Jurkat, Clone E6-1 (cell line): Measurements from ENCODE around the gene BRF1.

ENCODE experiments used
- DNase-seq: peaks from one replicate; pipeline ENCODE4 v3.0.0-alpha.2; 2011; ENCODE audit warnings: low read depth, low spot score
- H3K4me3 ChIP-seq: 2 replicates; pipeline ENCODE4 v1.5.1; 2011; ENCODE audit warnings: mild to moderate bottlenecking, low read length, control low read depth, moderate library complexity

Gene BRF1

DNA sequence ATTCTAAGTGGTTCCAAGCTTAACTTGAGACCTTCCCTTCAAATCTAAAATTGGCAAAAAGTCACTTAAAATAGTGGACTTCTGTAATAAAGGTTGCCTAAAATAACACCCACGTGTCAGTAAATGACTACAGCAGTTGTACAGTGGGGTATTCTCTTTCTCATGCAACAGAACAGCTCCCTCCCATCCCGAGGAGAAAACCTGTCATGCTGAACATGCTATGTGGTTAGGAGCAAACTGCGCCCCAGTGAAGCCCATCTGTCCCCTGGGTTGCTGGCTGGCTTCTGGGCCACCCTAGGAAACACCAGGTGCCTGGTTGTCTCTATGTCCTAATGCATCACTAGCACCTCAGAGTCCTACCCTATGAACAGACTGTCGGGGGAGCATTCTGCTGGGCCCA, 49.8 kb downstream of the BRF1 start:
- no peak for DNase-seq
- H3K4me3 ChIP-seq: no peak overlapping the region

DNA sequence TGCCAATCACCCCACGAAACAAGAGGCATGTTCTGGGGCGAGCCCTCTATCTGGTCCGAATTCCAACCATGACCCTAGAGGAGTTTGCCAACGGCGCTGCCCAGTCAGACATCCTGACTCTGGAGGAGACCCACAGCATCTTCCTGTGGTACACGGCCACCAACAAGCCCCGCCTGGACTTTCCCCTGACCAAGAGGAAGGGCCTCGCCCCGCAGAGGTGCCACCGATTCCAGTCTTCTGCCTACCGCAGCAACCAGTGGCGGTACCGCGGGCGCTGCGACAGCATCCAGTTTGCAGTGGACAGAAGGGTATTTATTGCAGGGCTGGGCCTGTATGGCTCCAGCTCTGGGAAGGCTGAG, 50.8 kb downstream of the BRF1 start:
- H3K4me3 ChIP-seq: no peak overlapping the region
- DNase-seq: no peak

DNA sequence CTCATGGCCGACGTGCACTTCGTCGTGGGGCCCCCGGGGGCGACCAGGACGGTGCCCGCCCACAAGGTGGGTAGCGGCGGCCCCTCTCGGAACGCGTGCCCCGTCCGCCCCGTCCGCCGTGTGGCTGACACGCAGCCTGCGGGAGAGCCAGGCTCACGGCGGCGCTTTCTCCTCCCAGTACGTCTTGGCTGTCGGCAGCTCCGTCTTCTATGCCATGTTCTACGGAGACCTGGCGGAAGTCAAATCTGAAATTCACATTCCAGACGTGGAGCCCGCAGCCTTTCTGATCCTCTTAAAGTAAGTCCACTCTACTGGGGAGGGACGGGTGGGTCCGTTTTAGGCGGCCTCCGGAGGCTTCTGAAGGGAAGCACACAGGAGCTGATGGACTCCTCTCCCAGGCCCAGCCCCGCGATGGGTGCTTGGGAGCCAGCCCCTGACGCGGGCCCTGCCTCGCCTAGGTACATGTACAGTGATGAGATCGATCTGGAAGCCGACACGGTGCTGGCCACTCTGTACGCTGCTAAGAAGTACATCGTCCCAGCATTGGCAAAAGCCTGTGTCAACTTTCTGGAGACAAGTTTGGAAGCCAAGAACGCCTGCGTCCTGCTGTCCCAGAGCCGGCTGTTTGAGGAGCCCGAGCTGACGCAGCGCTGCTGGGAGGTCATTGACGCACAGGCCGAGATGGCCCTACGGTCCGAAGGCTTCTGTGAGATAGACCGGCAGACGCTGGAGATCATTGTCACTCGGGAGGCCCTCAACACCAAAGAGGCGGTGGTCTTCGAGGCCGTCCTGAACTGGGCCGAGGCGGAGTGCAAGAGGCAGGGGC, 51.4 kb downstream of the BRF1 start:
- no peak for DNase-seq
- peak overlapping the region; percentile 51 for H3K4me3 ChIP-seq

DNA sequence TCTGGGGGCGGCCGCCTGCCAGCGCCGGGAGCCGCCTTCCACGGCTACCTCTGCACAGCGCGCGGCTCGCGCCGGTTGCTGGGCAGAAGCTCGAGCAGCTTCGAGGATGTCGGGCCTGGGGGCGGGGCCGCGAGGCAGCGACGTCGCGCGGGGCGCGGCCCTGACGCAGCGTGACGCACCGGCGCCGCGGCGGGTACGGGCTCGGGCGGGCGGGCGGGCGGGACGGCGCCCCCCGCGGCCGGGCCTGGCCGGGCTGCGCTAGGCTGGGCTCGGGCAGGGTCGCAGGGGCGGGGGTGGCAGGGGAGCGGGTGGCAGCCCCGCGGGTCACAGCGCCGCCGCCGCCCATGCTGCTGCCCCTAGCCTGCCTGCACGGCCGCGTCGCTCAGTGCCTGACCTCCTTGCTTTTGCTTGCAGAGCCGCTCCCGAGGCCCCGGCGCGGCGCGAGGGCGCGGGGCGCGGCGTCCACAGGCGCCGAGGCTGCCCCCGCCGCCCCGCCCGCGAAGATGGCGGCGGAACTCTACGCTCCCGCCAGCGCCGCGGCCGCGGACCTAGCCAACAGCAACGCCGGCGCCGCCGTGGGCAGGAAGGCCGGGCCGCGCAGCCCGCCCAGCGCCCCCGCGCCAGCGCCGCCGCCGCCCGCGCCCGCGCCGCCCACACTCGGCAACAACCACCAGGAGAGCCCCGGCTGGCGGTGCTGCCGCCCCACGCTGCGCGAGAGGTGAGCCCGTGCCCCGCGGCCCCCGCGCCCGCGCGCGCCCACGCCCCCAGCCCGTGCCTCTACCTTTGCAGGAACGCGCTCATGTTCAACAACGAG, 52.2 kb downstream of the BRF1 start, which contains the start of gene BTBD6:
BTBD6 (plus strand) TSS at position 166 of the 814 bp plus-strand sequence; CDS start at position 345, 179 bp downstream.
- DNase-seq: peak; percentile 71
- peak within 1 kb of the TSS; percentile 71 for H3K4me3 ChIP-seq

DNA sequence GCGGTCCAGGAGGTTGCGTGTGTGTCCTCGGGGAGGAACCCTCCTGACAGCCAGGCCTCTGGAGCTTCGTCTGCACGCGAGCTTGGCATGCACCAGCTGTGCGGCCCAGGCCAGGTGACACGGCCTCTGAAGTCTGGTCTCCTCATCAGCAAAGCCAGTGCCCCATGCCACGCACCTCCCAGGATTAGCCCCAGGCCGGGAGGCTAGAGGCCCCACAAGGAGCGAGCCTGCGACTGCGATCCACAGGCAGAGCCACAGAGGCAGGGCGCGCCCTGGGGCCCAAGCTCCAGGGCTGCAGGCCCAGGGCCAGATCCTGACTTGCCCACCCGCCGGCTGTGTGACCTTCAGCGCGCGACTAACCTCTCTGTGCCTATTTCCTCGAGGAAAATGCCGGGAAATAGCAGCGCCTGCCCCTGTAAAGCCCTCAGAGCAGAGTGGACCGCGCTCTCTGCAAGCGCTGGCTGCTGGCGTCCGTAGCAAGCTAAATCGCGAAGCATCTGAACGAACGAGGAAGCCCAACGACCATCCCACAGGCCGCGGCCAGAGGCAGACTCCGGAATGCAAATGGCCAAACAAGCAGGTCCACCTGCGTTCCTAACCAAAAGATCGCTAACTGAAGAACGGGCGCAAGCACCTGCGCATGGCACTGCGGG, 53.0 kb downstream of the BRF1 start:
- DNase-seq: no peak
- H3K4me3 ChIP-seq: peak overlapping the region; percentile 71

DNA sequence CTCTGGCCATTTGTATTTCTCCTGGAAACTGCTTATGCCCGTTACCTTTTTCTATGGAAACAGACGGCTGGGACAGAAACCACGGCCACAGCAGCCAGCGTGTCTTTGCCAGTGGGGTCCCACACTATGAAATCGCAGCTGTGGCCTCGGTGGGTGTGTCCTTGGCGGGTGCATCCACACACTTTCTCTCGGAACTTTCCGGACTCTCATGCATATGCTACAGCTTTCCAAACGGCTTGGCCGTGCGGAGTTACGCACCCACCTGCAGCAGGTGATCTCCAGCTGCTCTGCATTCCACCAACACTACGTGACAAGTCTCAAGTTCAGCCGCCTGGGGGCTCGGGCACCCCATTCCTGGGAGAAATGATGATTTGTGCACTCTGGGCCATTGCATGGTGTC, 53.8 kb downstream of the BRF1 start:
- DNase-seq: no peak
- H3K4me3 ChIP-seq: no peak overlapping the region

DNA sequence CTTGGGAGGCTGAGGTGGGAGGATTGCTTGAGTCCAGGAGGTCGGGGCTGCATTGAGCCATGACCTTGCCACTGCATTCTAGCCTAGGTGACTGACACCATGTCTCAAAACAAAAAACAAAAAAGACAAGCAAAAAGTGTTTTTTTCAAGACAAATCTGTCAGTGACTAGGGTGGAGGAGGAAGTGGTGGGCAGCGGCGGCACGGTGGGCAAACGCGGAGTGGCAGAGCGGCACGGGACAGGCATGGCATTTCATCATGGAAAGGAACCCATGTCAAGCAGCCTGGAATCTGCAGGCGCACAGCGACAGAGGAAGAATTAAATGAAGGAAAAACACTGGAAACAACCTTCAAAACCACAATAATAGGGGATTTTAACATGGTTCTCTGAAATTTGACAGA, 56.5 kb downstream of the BRF1 start:
- DNase-seq: no peak
- no peak overlapping the region for H3K4me3 ChIP-seq

DNA sequence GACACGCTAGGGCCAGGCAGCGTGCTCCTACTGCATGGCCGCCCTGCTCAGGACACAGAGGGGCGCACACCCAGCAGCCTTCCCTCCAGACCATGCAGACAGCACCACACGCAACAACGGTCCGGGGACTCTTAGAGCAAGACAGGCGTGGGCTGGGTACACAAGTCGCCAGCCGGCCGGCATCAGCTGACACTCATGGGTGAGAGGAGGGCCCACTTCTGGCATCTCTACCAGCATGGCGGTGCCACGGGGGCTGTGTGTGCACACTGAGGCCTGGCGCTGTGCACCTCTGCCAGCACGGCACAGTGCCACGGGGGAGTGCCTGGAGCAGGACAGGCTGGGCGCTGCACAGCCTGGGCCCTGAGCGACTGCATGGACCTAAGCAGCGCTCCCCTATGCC, 59.2 kb downstream of the BRF1 start:
- DNase-seq: no peak
- no peak overlapping the region for H3K4me3 ChIP-seq

DNA sequence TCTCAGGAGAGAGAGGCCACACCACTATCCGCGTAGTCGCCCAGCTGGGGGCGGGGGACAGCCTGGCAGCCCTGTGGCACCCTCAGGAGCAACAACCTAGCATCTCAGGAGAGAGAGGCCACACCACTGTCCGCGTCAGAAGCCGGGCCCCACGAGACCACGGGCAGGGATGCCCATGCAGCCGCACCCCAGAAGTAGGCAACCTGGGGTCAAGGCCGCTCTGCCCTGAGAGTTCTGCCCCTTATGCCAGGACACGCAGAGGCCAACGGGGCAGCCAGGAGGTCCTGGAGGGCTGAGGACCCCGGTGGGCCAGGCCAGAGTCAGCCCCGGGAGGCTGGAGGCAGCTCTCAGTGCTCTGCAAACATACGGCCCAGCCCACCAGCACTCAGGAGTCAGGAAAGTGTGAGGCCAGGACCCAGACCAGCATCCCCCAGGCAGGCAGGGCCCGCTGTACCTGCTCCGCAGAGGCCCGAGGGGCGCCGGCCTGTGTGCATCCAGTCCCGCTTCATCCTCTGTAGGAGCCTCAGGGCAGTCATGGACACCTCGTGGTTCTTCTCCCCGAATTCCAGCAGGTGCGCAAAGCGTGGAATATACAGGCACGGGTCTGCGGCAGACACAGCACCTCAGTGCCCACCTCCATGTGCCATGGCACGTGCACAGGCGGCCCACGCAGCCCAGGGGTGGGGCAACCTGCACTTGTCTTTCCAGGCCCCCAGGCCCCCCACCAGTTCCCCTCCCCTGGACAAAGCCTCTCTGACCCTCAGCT, 59.8 kb downstream of the BRF1 start:
- no peak for DNase-seq
- H3K4me3 ChIP-seq: no peak overlapping the region

DNA sequence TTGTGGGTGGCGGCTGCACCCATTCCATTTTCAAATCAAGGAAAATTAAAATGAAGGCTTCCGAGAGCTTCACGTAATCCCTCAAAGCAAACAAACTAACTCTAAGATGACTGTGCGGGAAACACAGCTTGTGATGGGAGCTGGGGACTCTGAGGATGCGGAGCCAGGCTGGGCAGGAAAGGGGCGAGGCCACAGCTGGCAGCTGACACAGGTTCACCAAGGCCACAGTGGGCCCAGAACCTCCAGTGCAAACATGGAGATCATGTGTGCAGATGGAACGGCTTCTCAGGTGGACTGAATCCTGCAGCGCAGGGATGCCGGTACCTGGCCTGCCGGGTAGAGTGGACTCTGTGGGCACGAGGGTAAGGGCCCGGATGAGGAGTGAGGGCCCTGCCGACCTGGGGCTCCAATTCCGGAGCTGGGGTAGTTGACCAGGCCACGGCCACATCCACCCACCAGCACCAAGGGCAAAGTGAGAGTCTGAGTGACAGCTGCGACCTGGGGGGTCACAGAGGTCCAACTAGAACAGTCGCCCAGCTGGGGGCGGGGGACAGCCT, 71.6 kb downstream of the BRF1 start:
- H3K4me3 ChIP-seq: no peak overlapping the region
- DNase-seq: no peak

DNA sequence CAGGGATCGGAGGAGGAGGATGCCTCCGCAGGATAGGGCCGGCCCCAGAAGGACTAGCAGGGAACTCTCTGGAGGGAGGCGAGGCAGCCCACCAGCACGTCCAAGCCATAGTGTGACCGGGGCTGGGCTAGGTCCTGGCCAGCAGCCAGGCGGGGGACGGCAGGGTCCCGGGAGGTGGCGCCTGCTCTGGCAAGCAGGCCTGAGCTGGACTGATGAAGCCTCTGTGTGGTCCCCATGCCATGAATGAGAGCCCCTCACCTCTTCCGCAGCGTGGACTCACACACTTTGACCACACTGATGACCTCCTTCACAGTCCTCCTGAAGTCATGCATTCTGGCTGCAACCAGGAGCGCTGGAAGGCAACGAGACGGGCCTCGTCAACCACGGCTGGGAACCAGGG, 72.2 kb downstream of the BRF1 start:
- no peak overlapping the region for H3K4me3 ChIP-seq
- DNase-seq: no peak

DNA sequence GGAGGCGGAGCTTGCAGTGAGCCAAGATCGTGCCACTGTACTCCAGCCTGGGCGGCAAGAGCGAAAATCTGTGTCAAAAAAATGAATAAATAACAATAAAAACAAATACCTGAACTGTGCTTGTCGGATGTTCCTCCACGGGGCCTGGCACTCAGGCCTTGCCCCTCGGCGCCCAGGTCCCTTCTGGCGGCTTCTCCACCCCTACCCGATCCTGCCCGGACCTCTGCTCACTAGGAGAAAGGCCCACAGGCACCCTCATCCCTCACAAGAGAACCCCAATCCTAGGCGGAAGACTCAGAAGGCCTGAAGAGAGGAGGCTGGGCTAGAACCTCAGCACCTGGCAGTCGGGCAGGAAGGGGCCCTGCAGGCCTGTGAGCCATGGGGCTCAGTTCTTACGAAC, 73.5 kb downstream of the BRF1 start:
- no peak for DNase-seq
- no peak overlapping the region for H3K4me3 ChIP-seq

DNA sequence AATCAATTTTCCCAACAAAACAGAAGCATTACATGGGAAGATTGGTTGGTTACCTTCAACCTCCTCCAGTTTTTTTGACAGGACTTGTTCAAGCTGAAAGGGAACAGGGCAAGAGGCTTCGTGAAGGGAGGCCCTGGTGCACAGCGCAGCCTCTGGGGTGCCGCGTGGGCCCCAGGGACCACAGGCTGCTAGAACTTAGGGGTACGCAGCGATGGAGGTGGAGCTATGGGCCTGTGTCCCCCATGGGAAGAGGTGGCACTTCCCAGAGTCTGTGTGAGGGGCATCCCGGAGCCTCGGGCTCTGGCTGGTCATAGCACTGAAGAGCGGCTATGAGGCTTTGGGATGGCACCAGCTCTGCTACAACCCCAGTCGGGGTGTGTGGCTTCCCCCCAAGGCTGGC, 74.6 kb downstream of the BRF1 start:
- no peak for DNase-seq
- H3K4me3 ChIP-seq: no peak overlapping the region

DNA sequence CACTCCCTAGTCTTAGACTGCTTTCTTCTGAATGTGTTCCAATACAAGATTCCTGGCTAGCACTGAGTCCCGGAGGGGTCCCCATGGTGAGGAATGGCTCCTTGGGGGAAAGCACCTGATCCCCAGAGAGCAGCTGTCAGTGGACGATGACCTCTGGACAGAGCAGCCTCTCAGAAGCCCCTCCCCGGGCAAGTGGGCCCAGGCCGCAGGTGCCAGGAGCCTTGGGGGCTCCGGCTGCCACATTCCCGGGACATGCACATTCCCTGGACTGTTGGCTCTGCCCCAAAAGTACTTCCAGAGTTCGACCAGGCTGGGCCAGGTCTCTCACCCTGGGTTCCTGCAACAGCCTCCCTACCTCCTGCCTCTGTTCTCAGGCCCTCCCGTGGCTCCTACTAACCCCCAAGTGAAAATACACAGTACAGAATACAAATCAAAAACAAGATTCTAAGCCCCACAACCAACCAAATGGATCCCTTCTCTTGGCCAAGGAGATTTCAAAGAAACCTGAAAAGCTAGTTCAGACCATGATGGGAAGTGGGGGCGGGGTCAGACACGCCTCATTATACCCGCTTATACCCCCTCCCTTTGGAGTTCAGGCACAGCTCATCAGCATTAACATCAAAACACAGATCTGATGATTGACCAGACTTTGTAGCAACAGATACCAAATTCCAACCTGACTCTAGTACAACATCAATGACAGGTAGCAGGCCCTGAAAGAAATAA, 75.8 kb downstream of the BRF1 start:
- no peak for DNase-seq
- no peak overlapping the region for H3K4me3 ChIP-seq

DNA sequence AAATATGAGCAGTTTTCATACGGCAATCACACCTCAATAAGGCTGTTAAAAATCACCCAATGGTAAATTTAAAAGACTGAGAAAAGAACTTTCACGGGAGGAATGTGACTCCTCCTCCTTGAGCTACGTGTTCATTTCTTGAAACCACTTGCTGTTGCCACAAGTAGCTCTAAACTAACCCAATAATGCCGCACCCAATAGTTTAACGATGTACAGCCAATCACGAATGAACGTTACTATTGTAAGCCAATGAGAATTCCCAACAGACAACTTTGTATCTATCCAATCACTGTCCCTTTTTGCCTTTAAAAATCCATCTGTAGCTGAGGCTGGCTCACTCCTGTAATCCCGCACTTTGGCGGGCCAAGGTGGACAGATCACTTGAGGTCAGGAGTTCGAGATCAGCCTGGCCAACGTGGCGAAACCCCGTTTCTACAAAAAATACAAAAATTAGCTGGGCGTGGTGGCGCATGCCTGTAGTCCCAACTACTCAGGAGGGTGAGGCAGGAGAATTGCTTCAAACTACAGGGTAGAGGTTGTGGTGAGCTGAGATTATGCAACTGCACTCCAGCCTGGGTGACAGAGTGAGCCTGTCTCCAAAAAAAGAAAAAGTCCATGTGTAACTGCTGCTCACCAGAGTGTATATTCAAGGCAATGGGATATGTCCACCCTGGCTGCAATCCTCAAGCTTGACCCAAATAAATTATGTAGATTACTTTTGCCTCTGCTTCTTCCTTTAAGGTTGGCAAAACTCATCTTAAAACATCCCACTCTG, 76.8 kb downstream of the BRF1 start:
- no peak overlapping the region for H3K4me3 ChIP-seq
- DNase-seq: no peak

DNA sequence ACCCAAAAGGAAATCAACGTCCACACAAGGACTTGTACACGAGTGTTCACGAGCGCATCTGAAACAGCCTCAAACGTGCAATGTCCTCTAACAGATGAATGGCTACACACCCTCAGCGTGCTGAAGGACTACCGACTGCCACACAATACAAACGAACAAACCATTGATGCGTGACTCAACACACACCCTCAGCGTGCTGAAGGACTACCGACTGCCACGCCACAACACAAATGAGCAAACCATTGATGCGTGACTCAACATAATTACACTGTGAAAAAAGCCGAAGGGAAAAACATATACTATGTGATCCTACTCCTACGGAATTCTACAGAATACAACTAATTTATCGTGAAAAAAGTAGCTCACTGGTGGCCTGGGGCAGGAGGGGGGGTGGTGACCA, 77.5 kb downstream of the BRF1 start:
- DNase-seq: no peak
- H3K4me3 ChIP-seq: no peak overlapping the region

DNA sequence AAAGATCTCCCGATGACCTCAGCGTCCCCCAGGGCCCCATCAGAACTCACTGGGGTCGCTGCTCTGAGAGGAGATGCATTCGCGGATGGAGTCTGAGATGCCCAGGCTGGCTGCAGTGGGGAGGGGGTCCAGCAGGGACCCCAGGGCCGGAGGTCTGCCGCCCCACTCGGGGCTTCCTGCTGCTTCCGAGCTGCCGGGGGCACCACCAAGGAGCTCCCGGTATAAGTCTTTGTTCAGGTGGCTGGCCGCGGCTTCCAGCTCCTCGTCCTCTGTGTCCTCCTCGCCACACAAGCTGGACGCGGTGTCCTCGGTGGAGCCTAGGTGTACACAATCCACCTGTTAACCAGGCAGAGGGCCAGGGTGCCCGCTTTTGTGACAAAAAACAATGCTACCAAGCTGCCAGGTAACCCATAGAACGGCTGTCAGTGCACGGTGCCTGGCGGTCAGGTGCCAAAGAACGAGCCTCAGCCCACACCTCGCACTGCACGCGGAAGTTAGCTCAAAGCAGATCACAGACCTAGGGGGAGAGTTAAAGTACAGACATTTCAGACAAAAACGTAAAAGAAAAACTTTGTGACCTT, 79.1 kb downstream of the BRF1 start:
- H3K4me3 ChIP-seq: no peak overlapping the region
- no peak for DNase-seq
